Muscle layer of duodenum (tissue), 2 donors: ENCODE data around the gene BUB1B.

Source experiments
- H3K27ac ChIP-seq: one replicate; pipeline ENCODE4 v1.7.0; 2013; ENCODE audit warnings: mild to moderate bottlenecking, low read length
- H3K27me3 ChIP-seq: one replicate; pipeline ENCODE4 v1.7.0; 2013; ENCODE audit warnings: low read depth, mild to moderate bottlenecking, control low read depth, low read length
- H3K36me3 ChIP-seq, 2 donors: one replicate each; pipeline ENCODE4 v1.7.0; 2013; ENCODE audit warnings: low read length in 2 of 2, control low read depth in 1 of 2, mild to moderate bottlenecking in 1 of 2; ENCODE audit not compliant: insufficient read depth in 2 of 2, control insufficient read depth in 1 of 2
- H3K4me1 ChIP-seq, 2 donors: one replicate each; pipeline ENCODE4 v1.7.0; 2013; ENCODE audit warnings: low read length in 2 of 2, mild to moderate bottlenecking in 2 of 2, control low read depth in 1 of 2, moderate library complexity in 1 of 2; ENCODE audit not compliant: insufficient read depth in 2 of 2, control insufficient read depth in 1 of 2
- H3K4me3 ChIP-seq, 2 donors: one replicate each; pipeline ENCODE4 v1.7.0; 2013; ENCODE audit warnings: low read length in 2 of 2, low read depth in 1 of 2, mild to moderate bottlenecking in 1 of 2
- H3K9me3 ChIP-seq, 2 donors: one replicate each; pipeline ENCODE4 v1.7.0; 2013; ENCODE audit warnings: low read length in 2 of 2, control low read depth in 1 of 2, mild to moderate bottlenecking in 1 of 2; ENCODE audit not compliant: control insufficient read depth in 1 of 2
- donor health status: healthy.

BUB1B gene

GRCh38 chr15:40235201-40235885 is 74.5 kb downstream of the BUB1B start:
- Histone ChIP-seq H3K36me3 (no peaks in the 10 kb centered on the region), H3K27me3 (no peaks in the 10 kb centered on the region), H3K4me1 (peaks cover 0 to 10% of the 10 kb centered on the region in 2 donors), H3K9me3 (no peaks in the 10 kb centered on the region), H3K4me3 (no peak overlapping the region), H3K27ac (no peak overlapping the region)

GRCh38 chr15:40238532-40239403 is 77.9 kb downstream of the BUB1B start, which contains the start of gene PAK6:
TSS of gene PAK6 (plus strand) at chr15:40239063. CDS start at chr15:40264786, 25,723 bp downstream.
- Histone ChIP-seq H3K27ac (no peak within 1 kb of the TSS), H3K4me3 (peak within 1 kb of the TSS; percentile 11 to 44), H3K4me1 (peaks cover 0 to 10% of the 10 kb centered on the region in 2 donors)

DNA sequence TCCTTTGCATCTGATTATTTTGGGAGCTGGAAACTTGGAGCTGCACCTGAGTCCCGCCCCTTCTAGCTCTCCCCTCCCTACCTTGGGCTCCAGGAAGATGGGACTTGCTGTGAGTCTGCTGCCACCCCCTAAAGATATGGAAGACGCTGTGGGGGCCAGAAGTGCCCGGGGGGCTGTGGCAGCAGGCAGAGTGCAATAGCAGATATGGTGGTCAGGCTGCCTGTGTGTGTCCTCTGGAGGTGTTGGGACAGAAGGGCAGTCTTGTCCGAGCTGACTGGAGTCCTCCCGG is 78.5 kb downstream of the BUB1B start:
- Histone ChIP-seq H3K27ac (no peak overlapping the region), H3K4me1 (peaks cover 0 to 10% of the 10 kb centered on the region in 2 donors), H3K4me3 (peak overlapping the region in 1 of 2 donors; percentile 44)

More at GRCh38 chr15:40238532-40239403, 77.9 kb downstream of the BUB1B start, which contains the start of gene PAK6:
- Histone ChIP-seq H3K36me3 (no peaks in the 10 kb centered on the region), H3K27me3 (no peaks in the 10 kb centered on the region), H3K9me3 (no peaks in the 10 kb centered on the region)

GRCh38 chr15:40239693-40240618 is 79.1 kb downstream of the BUB1B start:
- H3K27me3 ChIP-seq = no peaks in the 10 kb centered on the region
- H3K36me3 ChIP-seq = no peaks in the 10 kb centered on the region
- H3K4me1 ChIP-seq = peaks cover 0 to 10% of the 10 kb centered on the region in 2 donors
- no peak overlapping the region for H3K27ac ChIP-seq
- no peaks in the 10 kb centered on the region for H3K9me3 ChIP-seq
- H3K4me3 ChIP-seq = no peak overlapping the region

More for the DNA sequence above, 78.5 kb downstream of the BUB1B start:
- no peaks in the 10 kb centered on the region for H3K36me3 ChIP-seq
- H3K27me3 ChIP-seq = no peaks in the 10 kb centered on the region
- H3K9me3 ChIP-seq = no peaks in the 10 kb centered on the region

- no peaks in the 10 kb centered on the region for H3K9me3 ChIP-seq
- no peak overlapping the region for H3K4me3 ChIP-seq
- H3K36me3 ChIP-seq = no peaks in the 10 kb centered on the region
- H3K27me3 ChIP-seq = no peaks in the 10 kb centered on the region
- no peak overlapping the region for H3K27ac ChIP-seq
- H3K4me1 ChIP-seq = peaks cover 0 to 10% of the 10 kb centered on the region in 2 donors
Measured at GRCh38 chr15:40240619-40241221, 79.9 kb downstream of the BUB1B start.

DNA sequence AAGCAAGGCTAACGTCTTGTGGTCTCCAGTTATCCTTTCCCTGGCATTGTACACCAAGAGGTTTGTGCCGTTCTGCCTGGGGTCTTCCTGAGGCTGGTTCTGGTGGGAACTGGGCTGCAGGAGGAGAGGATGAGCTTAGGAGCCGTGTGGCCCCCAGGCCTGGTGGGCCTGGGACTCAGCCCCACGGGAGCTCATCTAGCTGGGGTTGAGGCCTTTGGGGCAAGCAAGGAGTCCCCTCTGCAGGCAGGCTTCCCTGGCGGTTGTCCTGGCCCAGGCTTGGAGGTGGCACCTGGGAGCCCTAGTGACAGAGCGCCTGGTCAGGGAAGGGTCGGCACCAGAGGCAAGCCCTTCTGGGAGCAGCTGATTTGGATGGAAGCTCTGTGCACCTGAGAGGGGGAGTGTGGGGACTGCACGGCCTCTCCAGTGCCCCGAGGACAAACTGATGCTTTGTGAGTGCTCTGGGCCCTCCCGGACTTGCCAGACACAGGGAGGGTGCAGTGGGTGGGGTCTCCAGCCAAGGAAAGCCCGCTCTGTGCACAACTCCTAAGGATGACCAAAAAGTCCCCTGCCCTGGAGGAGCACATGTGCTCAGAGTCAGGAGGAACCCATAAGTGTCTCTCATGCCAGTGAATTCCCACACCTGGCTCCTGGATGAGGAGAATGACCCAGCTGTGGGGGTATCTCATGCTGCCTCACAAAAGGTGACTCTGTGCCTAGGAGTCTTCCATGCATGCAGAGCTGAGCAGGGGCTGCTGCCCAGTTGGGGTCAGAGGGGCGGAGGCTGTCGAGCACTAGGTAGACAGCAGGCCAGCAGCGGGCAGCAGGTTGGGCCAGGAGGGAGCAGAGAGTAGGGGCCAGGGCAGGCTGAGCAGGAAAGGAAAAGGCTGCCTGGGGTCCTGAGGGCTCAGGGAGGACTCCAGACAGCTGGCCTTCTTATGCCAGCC is 80.7 kb downstream of the BUB1B start:
- Histone ChIP-seq H3K36me3 (no peaks in the 10 kb centered on the region), H3K4me1 (peaks cover 0 to 10% of the 10 kb centered on the region in 2 donors), H3K9me3 (no peaks in the 10 kb centered on the region), H3K27ac (no peak overlapping the region), H3K4me3 (no peak overlapping the region), H3K27me3 (no peaks in the 10 kb centered on the region)

GRCh38 chr15:40242213-40242599 is 81.3 kb downstream of the BUB1B start:
- no peak overlapping the region for H3K27ac ChIP-seq
- peaks cover 0 to 10% of the 10 kb centered on the region in 2 donors for H3K4me1 ChIP-seq
- H3K36me3 ChIP-seq = no peaks in the 10 kb centered on the region
- H3K9me3 ChIP-seq = no peaks in the 10 kb centered on the region
- no peak overlapping the region for H3K4me3 ChIP-seq
- H3K27me3 ChIP-seq = no peaks in the 10 kb centered on the region

GRCh38 chr15:40242601-40243000 is 81.7 kb downstream of the BUB1B start:
- Histone ChIP-seq H3K9me3 (no peaks in the 10 kb centered on the region), H3K4me3 (no peak overlapping the region), H3K36me3 (no peaks in the 10 kb centered on the region), H3K27ac (no peak overlapping the region), H3K4me1 (peaks cover 0 to 10% of the 10 kb centered on the region in 2 donors), H3K27me3 (no peaks in the 10 kb centered on the region)

- H3K27me3 ChIP-seq = no peaks in the 10 kb centered on the region
- no peak overlapping the region for H3K4me3 ChIP-seq
- no peak overlapping the region for H3K27ac ChIP-seq
- H3K4me1 ChIP-seq = peaks cover 0 to 10% of the 10 kb centered on the region in 2 donors
- no peaks in the 10 kb centered on the region for H3K9me3 ChIP-seq
- no peaks in the 10 kb centered on the region for H3K36me3 ChIP-seq
Measured at GRCh38 chr15:40243126-40243810, 82.4 kb downstream of the BUB1B start.
